HUES64 (cell line): ENCODE data around the gene GSTA5.
"Not testable (repeated sequence)": the region's sequence is repeated elsewhere in the genome, so short reads cannot be mapped to it uniquely, and the experiment has no call there.

Experiments
- H3K27ac ChIP-seq: 2 replicates; pipeline ENCODE4 v1.7.0; 2013; ENCODE audit warnings: low read depth, low read length, inconsistent platforms
- H3K27me3 ChIP-seq: 2 replicates; pipeline ENCODE4 v1.6.1; 2013; ENCODE audit warnings: mild to moderate bottlenecking, low read length; ENCODE audit not compliant: insufficient read depth
- H3K36me3 ChIP-seq: 2 replicates; pipeline ENCODE4 v1.6.1; 2013; ENCODE audit warnings: mild to moderate bottlenecking, low read length; ENCODE audit not compliant: insufficient read depth
- H3K4me1 ChIP-seq: 2 replicates; pipeline ENCODE4 v1.6.1; 2013; ENCODE audit warnings: mild to moderate bottlenecking, low read length, moderate library complexity; ENCODE audit not compliant: insufficient read depth
- H3K4me3 ChIP-seq: 2 replicates; pipeline ENCODE4 v1.5.1; 2013; ENCODE audit warnings: mild to moderate bottlenecking, low read length, moderate library complexity
- H3K9ac ChIP-seq: 2 replicates; pipeline ENCODE4 v1.6.1; 2013; ENCODE audit warnings: mild to moderate bottlenecking, low read depth, low read length
- H3K9me3 ChIP-seq: 2 replicates; pipeline ENCODE4 v1.6.1; 2013; ENCODE audit warnings: low read depth, low read length; ENCODE audit not compliant: insufficient read depth
- WGBS: fragments of 150-250, 120-280 bp; methylation state at CpG from one replicate; pipeline ENCODE4 v1.1.7; 2013; ENCODE audit warnings: missing lambda C conversion rate; 5-methylcytosine and 5-hydroxymethylcytosine counted together

GSTA5 gene

GRCh38 chr6:52830869-52831268 lies 9.7 kb downstream of the GSTA5 start:
- not testable (repeated sequence) for H3K27me3 ChIP-seq, H3K27ac ChIP-seq, H3K9ac ChIP-seq, H3K4me1 ChIP-seq, H3K9me3 ChIP-seq, H3K4me3 ChIP-seq, H3K36me3 ChIP-seq
- no CpG with 5 or more reads among the region's 4 CpGs for WGBS

GRCh38 chr6:52829046-52829817 lies 11.4 kb downstream of the GSTA5 start:
- Histone ChIP-seq H3K27me3 (no peaks in the 10 kb centered on the region), H3K9ac (no peak overlapping the region), H3K4me3 (no peak overlapping the region), H3K36me3 (no peaks in the 10 kb centered on the region), H3K4me1 (no peaks in the 10 kb centered on the region), H3K9me3 (peaks cover 9% of the 10 kb centered on the region; the same call in 1 of the 2 replicates), H3K27ac (no peak overlapping the region)
- WGBS, result 91% methylated on average over 37 of the region's 37 CpGs

GRCh38 chr6:52828621-52829020 lies 12.0 kb downstream of the GSTA5 start:
- not testable (repeated sequence) for H3K4me1 ChIP-seq, H3K36me3 ChIP-seq, H3K27ac ChIP-seq, H3K27me3 ChIP-seq, H3K9me3 ChIP-seq, H3K9ac ChIP-seq, H3K4me3 ChIP-seq
- 91% methylated on average over 4 of the region's 4 CpGs for WGBS

- not testable (repeated sequence) for H3K27ac ChIP-seq, H3K27me3 ChIP-seq, H3K4me3 ChIP-seq, H3K9ac ChIP-seq, H3K9me3 ChIP-seq, H3K4me1 ChIP-seq, H3K36me3 ChIP-seq
- WGBS, result no CpG with 5 or more reads among the region's 1 CpG
Observed at GRCh38 chr6:52827073-52827783, 13.4 kb downstream of the GSTA5 start.

- Histone ChIP-seq H3K27me3 (no peaks in the 10 kb centered on the region), H3K4me1 (no peaks in the 10 kb centered on the region), H3K36me3 (no peaks in the 10 kb centered on the region), H3K4me3 (no peak overlapping the region), H3K9ac (no peak overlapping the region), H3K27ac (no peak overlapping the region), H3K9me3 (peaks cover 9% of the 10 kb centered on the region; the same call in 1 of the 2 replicates)
- WGBS, result 60% methylated on average over 1 of the region's 1 CpG
Observed at GRCh38 chr6:52826513-52826912, 14.1 kb downstream of the GSTA5 start.

GRCh38 chr6:52825900-52826459 lies 14.6 kb downstream of the GSTA5 start:
- H3K36me3 ChIP-seq, H3K27ac ChIP-seq, H3K9ac ChIP-seq, H3K27me3 ChIP-seq, H3K4me1 ChIP-seq, H3K9me3 ChIP-seq, H3K4me3 ChIP-seq: not testable (repeated sequence)
- WGBS, result 95% methylated on average over 1 of the region's 4 CpGs

DNA sequence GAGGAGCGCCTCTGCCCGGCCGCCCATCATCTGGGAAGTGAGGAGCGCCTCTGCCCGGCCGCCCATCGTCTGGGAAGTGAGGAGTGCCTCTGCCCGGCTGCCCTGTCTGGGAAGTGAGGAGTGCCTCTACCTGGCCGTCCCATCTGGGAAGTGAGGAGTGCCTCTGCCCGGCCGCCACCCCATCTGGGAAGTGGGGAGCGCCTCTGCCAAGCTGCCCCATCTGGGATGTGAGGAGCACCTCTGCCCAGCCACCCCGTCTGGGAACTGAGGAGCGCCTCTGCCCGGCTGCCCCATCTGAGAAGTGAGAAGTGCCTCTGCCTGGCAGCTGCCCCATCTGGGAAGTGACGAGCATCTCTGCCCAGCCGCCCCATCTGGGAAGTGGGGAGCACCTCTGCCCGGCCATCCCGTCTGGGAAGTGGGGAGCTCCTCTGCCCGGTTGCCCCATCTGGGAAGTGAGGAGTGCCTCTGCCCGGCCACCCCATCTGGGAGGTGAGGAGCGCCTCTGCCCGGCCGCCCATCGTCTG lies 15.3 kb downstream of the GSTA5 start:
- not testable (repeated sequence) for H3K27ac ChIP-seq, H3K36me3 ChIP-seq, H3K9me3 ChIP-seq, H3K4me1 ChIP-seq, H3K9ac ChIP-seq, H3K27me3 ChIP-seq, H3K4me3 ChIP-seq
- WGBS, result 97% methylated on average over 25 of the region's 25 CpGs

GRCh38 chr6:52821842-52822241 lies 18.8 kb downstream of the GSTA5 start:
- Histone ChIP-seq H3K9me3 (peaks cover 4% of the 10 kb centered on the region; the same call in 1 of the 2 replicates), H3K36me3 (no peaks in the 10 kb centered on the region), H3K9ac (no peak overlapping the region), H3K4me1 (no peaks in the 10 kb centered on the region), H3K27ac (no peak overlapping the region), H3K4me3 (no peak overlapping the region), H3K27me3 (no peaks in the 10 kb centered on the region)
- 85% methylated on average over 1 of the region's 1 CpG for WGBS

DNA sequence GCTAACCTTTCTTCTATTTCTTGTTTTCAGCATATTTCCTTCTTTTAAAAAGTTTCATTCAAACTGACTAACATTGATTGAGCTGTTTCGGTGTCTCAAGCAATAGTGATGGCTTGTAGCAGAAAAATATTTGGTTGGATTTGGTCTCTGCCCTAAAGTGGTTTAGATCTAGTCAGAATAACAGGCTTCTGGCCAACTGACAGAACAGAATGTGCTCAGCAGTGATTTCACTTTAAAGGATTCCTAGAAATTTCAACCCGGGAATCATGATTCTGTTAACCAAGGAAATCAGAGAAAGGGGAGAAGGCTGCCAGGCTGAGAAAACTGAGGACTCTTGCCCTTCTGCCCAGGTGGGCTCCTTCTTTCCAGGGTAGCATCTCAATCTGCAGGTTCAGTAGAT lies 20.4 kb downstream of the GSTA5 start:
- Histone ChIP-seq H3K4me1 (no peaks in the 10 kb centered on the region), H3K4me3 (no peak overlapping the region), H3K9me3 (peaks cover 4% of the 10 kb centered on the region; the same call in 1 of the 2 replicates), H3K27me3 (no peaks in the 10 kb centered on the region), H3K27ac (no peak overlapping the region), H3K9ac (no peak overlapping the region), H3K36me3 (no peaks in the 10 kb centered on the region)
- 94% methylated on average over 2 of the region's 2 CpGs for WGBS

- Histone ChIP-seq H3K36me3 (no peaks in the 10 kb centered on the region), H3K4me1 (no peaks in the 10 kb centered on the region), H3K9ac (no peak overlapping the region), H3K9me3 (no peaks in the 10 kb centered on the region), H3K27me3 (no peaks in the 10 kb centered on the region), H3K27ac (no peak overlapping the region), H3K4me3 (no peak overlapping the region)
- 55% methylated on average over 15 of the region's 15 CpGs for WGBS
Observed at GRCh38 chr6:52815167-52816092, 25.2 kb downstream of the GSTA5 start.
